Thyroid gland (tissue), 4 donors: ENCODE results near the gene SARNP.

Source experiments
- CTCF ChIP-seq, 6 experiments: fragments of 200-600 bp in 3 of 6; fragments of 450-650 bp in 3 of 6; sonication (generic) in 3 of 6; IDR thresholded peaks; one replicate each; pipeline ENCODE4 v1.5.1; 2016 to 2019; ENCODE audit warnings: antibody characterized with exemption in 6 of 6, mild to moderate bottlenecking in 2 of 6, inconsistent platforms in 1 of 6, moderate library complexity in 1 of 6
- POLR2A ChIP-seq, 2 donors: fragments of 450-650 bp; IDR thresholded peaks; one replicate each; pipeline ENCODE4 v1.6.1; 2017; ENCODE audit warnings: antibody characterized with exemption in 2 of 2, mild to moderate bottlenecking in 2 of 2, moderate library complexity in 1 of 2

- TF ChIP-seq CTCF (IDR thresholded peaks at IDR 0.05) (no peak), POLR2A (IDR thresholded peaks at IDR 0.05) (no peak)
Observed at GRCh38 chr12:55734595-55734994, 82.9 kb downstream of the SARNP start.
